Tibial nerve (tissue), 4 donors: ENCODE data around the gene ST3GAL2.

Experiments used
- EP300 ChIP-seq, 2 donors: sonication (generic); formaldehyde crosslinking; IDR thresholded peaks; one replicate each; pipeline ENCODE4 v1.6.1; 2017; ENCODE audit warnings: antibody characterized with exemption in 2 of 2, mild to moderate bottlenecking in 1 of 2
- POLR2A ChIP-seq, 2 donors: fragments of 450-650 bp; IDR thresholded peaks; one replicate each; pipeline ENCODE4 v1.6.1; 2017; ENCODE audit warnings: antibody characterized with exemption in 2 of 2, mild to moderate bottlenecking in 2 of 2, moderate library complexity in 2 of 2
- TF ChIP-seq, protein P1 (sequence below), 5 experiments: fragments of 200-600 bp in 3 of 5; fragments of 450-650 bp in 2 of 5; sonication (generic) in 3 of 5; IDR thresholded peaks; one replicate each; pipeline ENCODE4 v1.5.1; 2016 to 2019; ENCODE audit warnings: antibody characterized with exemption in 5 of 5, mild to moderate bottlenecking in 3 of 5, moderate library complexity in 2 of 5

DNA sequence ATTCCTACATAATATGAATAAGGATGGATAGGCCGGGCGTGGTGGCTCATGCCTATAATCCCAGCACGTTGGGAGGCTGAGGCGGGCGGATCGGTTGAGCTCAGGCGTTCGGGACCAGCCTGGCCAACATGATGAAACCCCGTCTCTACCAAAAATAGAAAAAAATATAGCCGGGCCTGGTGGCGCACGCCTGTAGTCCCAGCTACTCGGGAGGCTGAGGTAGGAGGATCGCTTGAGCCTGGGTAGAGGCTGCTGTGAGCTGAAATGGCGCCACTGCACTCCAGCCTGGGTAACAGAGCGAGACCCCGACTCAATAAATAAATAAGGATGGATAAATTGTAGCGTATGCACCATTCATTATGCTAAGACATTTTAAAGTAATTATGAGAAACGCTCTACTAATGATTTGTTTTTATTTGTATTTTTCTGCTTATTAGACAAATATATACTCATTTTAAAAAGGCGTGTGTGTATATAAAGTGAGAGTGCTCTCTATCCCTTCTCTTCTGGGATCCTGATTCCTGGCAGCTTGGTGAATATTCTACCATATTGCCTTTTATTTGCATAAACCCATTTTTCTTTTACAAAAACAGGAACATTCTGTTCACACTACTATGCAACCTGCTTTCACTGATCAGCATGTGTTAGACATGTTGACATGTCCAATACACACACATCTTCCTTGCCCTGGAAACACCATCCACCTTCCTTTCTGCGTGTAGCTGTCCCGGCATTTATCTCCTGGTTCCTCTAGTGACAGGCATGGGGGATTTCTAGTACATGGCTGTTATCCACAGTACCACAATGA, 65.8 kb downstream of the ST3GAL2 start:
- TF ChIP-seq, protein P1, sequence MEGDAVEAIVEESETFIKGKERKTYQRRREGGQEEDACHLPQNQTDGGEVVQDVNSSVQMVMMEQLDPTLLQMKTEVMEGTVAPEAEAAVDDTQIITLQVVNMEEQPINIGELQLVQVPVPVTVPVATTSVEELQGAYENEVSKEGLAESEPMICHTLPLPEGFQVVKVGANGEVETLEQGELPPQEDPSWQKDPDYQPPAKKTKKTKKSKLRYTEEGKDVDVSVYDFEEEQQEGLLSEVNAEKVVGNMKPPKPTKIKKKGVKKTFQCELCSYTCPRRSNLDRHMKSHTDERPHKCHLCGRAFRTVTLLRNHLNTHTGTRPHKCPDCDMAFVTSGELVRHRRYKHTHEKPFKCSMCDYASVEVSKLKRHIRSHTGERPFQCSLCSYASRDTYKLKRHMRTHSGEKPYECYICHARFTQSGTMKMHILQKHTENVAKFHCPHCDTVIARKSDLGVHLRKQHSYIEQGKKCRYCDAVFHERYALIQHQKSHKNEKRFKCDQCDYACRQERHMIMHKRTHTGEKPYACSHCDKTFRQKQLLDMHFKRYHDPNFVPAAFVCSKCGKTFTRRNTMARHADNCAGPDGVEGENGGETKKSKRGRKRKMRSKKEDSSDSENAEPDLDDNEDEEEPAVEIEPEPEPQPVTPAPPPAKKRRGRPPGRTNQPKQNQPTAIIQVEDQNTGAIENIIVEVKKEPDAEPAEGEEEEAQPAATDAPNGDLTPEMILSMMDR (IDR thresholded peaks at IDR 0.05) = no peak
- TF ChIP-seq EP300 (IDR thresholded peaks at IDR 0.05) (no peak), POLR2A (IDR thresholded peaks at IDR 0.05) (no peak)
